NCI-H1930 (cell line): ENCODE measurements around the gene VENTX.
"Not testable (repeated sequence)": the region's sequence is repeated elsewhere in the genome, so short reads cannot be mapped to it uniquely, and the experiment has no call there.

ENCODE experiments used
- DNase-seq, 2 experiments: peaks; one replicate each; lab custom pipeline; 2025; lab: John Stamatoyannopoulos, UW

VENTX gene

GRCh38 chr10:133257489-133258065 lies 19.9 kb downstream of the VENTX start:
- peak in 1 of 2 experiments; percentile 33 for DNase-seq

- no peak for DNase-seq
These were observed 20.6 kb downstream of the VENTX start for GRCh38 chr10:133258066-133258817.

GRCh38 chr10:133258818-133259601 lies 21.4 kb downstream of the VENTX start:
- DNase-seq, result no peak

GRCh38 chr10:133259602-133259989 lies 21.9 kb downstream of the VENTX start:
- no peak for DNase-seq

GRCh38 chr10:133260895-133261725 lies 23.5 kb downstream of the VENTX start:
- peak in 1 of 2 experiments; percentile 22 for DNase-seq

- DNase-seq, result peak in 1 of 2 experiments; percentile 38
These were observed 24.2 kb downstream of the VENTX start for GRCh38 chr10:133261726-133262325.

- no peak for DNase-seq
These were observed 25.0 kb downstream of the VENTX start for GRCh38 chr10:133262696-133263095.

- no peak for DNase-seq
These were observed 26.0 kb downstream of the VENTX start for GRCh38 chr10:133263674-133264073.

GRCh38 chr10:133264461-133264860 lies 26.8 kb downstream of the VENTX start:
- DNase-seq, result no peak

- not testable (repeated sequence) for DNase-seq
These were observed 27.4 kb downstream of the VENTX start for GRCh38 chr10:133265052-133265451.

GRCh38 chr10:133266056-133266795 lies 28.6 kb downstream of the VENTX start:
- DNase-seq, result no peak

GRCh38 chr10:133267293-133267692 lies 29.6 kb downstream of the VENTX start:
- no peak for DNase-seq

GRCh38 chr10:133267829-133268228 lies 30.2 kb downstream of the VENTX start:
- DNase-seq, result no peak

- no peak for DNase-seq
These were observed 30.9 kb downstream of the VENTX start for GRCh38 chr10:133268532-133268931.

- no peak for DNase-seq
These were observed 31.7 kb downstream of the VENTX start for GRCh38 chr10:133269367-133269766.

GRCh38 chr10:133270204-133270603 lies 32.5 kb downstream of the VENTX start:
- no peak for DNase-seq

GRCh38 chr10:133270773-133271297 lies 33.2 kb downstream of the VENTX start:
- no peak for DNase-seq

- no peak for DNase-seq
These were observed 34.1 kb downstream of the VENTX start for GRCh38 chr10:133271521-133272300.

- DNase-seq, result no peak
These were observed 34.8 kb downstream of the VENTX start for GRCh38 chr10:133272301-133272963.
